GM12892 (cell line): ENCODE data around the gene ELOVL6.

Source experiments
- DNase-seq: peaks from one replicate; pipeline ENCODE4 v3.0.0; 2011; ENCODE audit not compliant: insufficient read length
- FAIRE-seq: peaks from 2 replicates; lab custom pipeline; 2011; peaks lifted over from hg19 to GRCh38; lab: Jason Lieb, UNC
- POLR2A ChIP-seq: IDR thresholded peaks from 2 replicates; pipeline ENCODE4 v1.6.1; 2011; ENCODE audit warnings: low read depth, low read length, control low read depth
- POLR2AphosphoS5 ChIP-seq: IDR thresholded peaks from 2 replicates; pipeline ENCODE4 v1.6.1; 2011; ENCODE audit warnings: low read depth, low read length, control low read depth
- TAF1 ChIP-seq: IDR thresholded peaks from 2 replicates; pipeline ENCODE4 v1.6.1; 2011; ENCODE audit warnings: low read depth, mild to moderate bottlenecking, control low read depth, low read length, borderline replicate concordance

The ELOVL6 gene

DNA sequence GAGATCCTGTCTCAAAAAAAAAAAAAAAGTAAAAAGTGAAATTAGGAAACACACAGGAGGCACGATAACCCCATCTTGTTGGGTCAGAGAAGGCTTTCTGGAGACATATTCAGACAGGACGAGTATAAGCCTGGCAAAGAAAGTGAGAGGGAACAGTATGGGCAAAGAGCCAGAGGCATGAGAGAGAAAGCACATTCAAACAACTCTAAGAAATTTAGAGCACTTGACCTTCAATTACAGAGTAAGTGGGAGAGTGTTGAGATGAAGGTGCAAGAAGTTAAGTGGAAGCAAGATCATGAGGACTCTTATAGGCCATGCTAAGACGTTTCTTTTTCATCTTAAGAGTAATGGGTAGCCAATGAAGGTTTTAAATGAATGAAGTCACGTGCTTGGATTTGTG lies 70.4 kb downstream of the ELOVL6 start:
- TF ChIP-seq TAF1: no peak
- TF ChIP-seq POLR2A: no peak
- TF ChIP-seq POLR2AphosphoS5: no peak
- DNase-seq: no peak
- no peak for FAIRE-seq

DNA sequence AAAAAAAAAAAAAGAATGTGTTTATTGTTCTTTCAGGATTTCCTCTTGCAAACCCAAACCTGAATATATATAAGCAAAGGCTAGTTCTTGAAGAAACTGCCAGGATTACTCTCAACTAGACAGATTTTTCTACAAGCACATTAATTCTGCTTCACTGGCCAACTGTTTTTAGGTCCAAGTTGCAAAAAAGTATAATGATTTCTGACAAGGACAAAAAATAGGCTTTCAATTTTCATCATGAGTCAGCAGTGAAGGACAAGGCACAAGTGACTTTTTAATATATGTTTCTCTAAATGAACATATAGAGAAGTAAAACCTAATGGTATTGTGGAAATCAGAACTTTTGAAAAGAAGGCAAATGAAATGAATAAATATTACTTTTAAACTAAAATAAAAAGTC lies 73.7 kb downstream of the ELOVL6 start:
- TF ChIP-seq POLR2AphosphoS5: no peak
- TF ChIP-seq TAF1: no peak
- TF ChIP-seq POLR2A: no peak
- DNase-seq (no peak), FAIRE-seq (no peak)

DNA sequence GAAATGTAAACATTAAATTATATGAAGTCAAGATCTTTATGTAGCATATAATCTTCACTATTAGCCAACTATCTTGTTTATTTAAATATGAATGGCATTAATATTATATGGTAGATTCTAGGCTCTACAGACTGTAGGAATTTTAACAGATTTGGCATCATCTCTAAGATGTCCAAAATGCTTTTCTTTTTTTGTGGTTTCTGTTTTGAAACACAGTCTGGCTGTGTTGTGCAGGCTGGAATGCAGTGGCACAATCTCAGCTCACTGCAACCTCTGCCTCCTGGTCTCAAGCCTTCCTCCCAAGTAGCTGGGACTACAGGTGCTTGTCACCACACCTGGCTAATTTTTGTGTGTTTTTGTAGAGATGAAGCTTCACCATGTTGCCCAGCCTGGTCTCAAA lies 76.2 kb downstream of the ELOVL6 start:
- TF ChIP-seq TAF1 (no peak), POLR2AphosphoS5 (no peak), POLR2A (no peak)
- FAIRE-seq: no peak
- DNase-seq: no peak

DNA sequence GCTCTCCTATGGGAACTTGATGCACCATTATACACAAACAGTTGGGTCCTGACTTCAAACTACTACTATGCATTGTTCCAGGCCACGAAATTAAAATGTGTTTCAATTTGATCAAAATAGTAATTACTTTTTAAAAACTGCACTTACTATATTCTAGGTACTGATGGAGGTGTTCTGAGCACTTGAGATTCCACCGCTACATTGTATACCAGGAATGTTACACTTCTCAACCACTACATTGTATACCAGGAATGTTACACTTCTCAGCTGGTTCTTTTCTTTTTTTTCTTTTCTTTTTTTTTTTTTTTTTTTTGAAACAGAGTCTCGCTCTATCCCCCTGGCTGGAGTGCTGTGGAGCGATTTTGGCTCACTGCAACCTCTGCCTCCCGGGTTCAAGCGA lies 77.9 kb downstream of the ELOVL6 start:
- TF ChIP-seq POLR2AphosphoS5 (no peak), POLR2A (no peak), TAF1 (no peak)
- FAIRE-seq (no peak), DNase-seq (no peak)

GRCh38 chr4:110119880-110120279 lies 78.5 kb downstream of the ELOVL6 start:
- FAIRE-seq (no peak), DNase-seq (no peak)
- TF ChIP-seq POLR2A (no peak), TAF1 (no peak), POLR2AphosphoS5 (no peak)

GRCh38 chr4:110119337-110119736 lies 79.1 kb downstream of the ELOVL6 start:
- peak; percentile 53 for FAIRE-seq
- no peak for TF ChIP-seq TAF1
- no peak for TF ChIP-seq POLR2A
- no peak for TF ChIP-seq POLR2AphosphoS5
- no peak for DNase-seq

- no peak for TF ChIP-seq POLR2AphosphoS5
- TF ChIP-seq TAF1: no peak
- TF ChIP-seq POLR2A: no peak
- no peak for FAIRE-seq
- DNase-seq: no peak
These were observed 86.4 kb downstream of the ELOVL6 start for GRCh38 chr4:110112056-110112455.

- no peak for FAIRE-seq
- DNase-seq: no peak
- TF ChIP-seq POLR2AphosphoS5: no peak
- TF ChIP-seq POLR2A: no peak
- no peak for TF ChIP-seq TAF1
These were observed 89.0 kb downstream of the ELOVL6 start for GRCh38 chr4:110109455-110109854.

DNA sequence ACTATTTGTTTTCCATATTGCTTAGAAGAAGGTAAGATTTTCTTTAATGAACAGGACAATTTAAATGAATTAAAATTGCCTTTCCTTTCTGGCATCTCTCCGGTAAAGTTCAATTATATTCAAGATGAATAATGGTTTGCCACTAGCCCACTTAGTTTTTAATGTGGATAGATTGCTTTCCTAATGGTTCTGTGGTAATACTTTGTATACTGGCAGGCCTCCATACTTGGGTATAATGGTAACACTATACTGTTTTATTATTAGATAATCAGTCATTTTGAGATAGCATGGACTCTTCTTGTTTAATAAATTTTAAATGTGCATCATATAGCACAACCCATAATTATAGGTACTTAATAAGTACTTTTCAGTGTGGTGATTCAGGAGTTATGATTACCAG lies 89.5 kb downstream of the ELOVL6 start:
- DNase-seq (no peak), FAIRE-seq (no peak)
- TF ChIP-seq POLR2A: no peak
- no peak for TF ChIP-seq POLR2AphosphoS5
- no peak for TF ChIP-seq TAF1

DNA sequence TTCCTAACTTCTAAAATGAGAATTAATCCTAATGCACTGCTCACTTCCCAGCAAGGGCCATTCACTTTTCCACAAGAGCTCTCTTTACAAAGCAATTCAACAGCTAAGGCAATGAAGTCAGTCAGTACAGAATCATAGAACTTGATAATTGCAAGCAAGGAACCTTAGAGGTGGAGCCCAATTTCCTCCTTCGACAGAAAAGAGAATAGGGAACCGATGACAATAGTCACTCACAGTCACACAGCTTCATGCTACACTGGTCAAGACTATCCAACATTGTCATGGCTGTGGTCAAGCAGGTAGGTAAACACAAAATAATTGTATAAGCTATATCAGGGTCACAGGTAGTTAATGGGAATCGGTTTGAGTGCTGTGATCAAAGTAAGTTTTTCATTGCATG lies 90.0 kb downstream of the ELOVL6 start:
- peak; percentile 88 for FAIRE-seq

GRCh38 chr4:110107866-110108265 lies 90.5 kb downstream of the ELOVL6 start:
- no peak for FAIRE-seq
- no peak for DNase-seq
- TF ChIP-seq TAF1: no peak
- no peak for TF ChIP-seq POLR2AphosphoS5
- no peak for TF ChIP-seq POLR2A

More for the DNA sequence above, 90.0 kb downstream of the ELOVL6 start:
- no peak for DNase-seq
- no peak for TF ChIP-seq POLR2AphosphoS5

- FAIRE-seq: peak; percentile 81
These were observed 91.5 kb downstream of the ELOVL6 start for GRCh38 chr4:110106931-110107296.

GRCh38 chr4:110104661-110105060 lies 93.8 kb downstream of the ELOVL6 start:
- FAIRE-seq (no peak), DNase-seq (no peak)
- TF ChIP-seq POLR2A: no peak
- TF ChIP-seq TAF1: no peak
- no peak for TF ChIP-seq POLR2AphosphoS5

More at GRCh38 chr4:110106931-110107296, 91.5 kb downstream of the ELOVL6 start:
- no peak for TF ChIP-seq TAF1
- no peak for TF ChIP-seq POLR2AphosphoS5
- TF ChIP-seq POLR2A: no peak
- no peak for DNase-seq
